ENCODE data around the gene SIK1.
"Not testable (repeated sequence)": the region's sequence is repeated elsewhere in the genome, so short reads cannot be mapped to it uniquely, and the experiment has no call there.

The SIK1 gene

DNA sequence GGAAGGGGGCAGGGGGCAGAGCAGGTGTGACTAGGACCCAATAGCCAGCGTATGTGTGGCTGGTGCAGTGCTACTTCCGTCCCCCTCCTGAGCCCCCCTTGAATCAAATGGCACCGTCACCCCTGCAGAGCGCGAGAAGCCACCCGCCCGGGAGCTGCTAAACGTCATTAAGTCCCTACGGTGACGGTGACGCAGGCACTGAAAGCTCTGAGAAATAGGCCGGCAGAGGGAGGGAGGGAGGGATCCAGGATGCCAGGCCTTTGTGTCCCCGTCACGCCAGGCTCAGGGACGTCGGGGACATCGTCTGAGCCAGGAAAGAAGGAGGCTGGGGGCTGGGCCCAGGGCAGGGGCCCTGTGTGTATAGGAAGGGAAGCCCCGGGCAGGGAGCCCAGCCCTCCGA, 43.6 kb downstream of the SIK1 start:
- not testable (repeated sequence) for DNase-seq

DNA sequence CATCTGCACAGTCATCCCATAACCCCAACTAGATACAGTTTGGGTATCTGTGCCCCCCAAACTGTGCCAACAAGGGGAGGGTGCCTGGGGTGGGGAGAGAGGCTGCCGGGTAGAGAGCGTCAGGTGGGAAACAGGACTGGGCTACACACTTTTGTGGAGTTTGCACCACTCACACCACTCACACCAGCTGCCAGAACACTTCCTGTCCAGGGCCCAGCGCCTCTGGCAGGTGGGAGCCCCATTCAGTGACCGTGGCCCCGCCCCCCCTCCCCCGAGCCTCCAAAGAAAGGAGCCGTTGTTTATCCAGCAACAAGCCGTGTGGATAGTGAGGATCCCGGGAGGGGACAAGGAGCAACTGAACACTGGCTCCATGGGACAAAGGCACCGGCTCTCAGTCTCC, 44.0 kb downstream of the SIK1 start:
- not testable (repeated sequence) for DNase-seq

DNA sequence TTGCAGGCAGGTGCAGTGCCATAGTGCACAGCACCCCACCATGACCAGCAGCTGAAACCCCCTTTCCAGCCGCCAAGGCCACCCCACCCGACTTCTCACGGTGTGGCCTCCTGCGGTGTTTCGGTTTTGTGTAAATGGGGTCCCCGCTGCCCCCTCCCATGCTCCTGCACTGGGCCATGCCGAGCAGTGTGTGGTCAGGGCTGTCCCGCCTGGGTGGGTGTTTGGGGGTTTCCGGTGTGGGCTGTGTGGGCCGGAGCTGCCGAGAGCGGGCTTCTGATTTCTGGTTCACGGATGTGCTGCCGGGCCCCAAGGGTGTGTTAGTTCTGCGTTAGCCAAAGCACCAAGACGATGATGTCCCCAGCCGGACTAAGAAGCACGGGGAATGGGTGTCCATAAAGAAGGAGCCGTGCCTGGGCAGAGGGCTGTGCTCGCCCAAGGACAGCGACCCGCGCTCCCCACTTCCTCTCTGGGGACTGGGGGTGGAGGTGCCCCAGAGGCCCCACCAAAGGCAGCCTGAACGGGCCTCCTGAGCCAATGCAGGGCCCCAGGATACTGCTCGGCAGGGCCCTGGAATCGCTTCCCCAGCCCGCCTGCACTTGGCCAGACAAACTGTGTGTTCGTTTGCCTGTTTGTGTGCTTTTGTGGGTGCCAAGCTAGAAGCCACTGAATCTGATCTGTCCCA, 45.9 kb downstream of the SIK1 start:
- DNase-seq = not testable (repeated sequence)

DNA sequence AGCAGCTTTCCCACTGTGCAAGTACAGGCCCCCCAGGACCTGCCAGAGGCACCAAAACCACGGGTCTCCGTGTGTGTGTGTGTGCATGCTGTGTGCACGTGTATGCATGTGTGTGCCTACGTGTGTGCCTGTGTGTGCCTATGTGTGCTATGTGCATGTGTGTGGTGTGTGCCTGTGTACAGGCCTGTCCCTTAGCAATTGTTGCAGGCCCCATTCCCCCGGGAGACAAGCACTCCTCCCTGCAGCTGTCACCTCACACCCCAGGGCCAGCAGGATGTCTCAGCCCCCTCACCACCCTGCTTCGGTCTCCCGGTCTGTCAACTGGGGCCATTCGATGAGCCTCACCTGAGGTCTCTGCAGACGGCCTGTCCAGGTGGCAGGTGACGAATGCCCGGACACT, 46.6 kb downstream of the SIK1 start:
- not testable (repeated sequence) for DNase-seq

DNA sequence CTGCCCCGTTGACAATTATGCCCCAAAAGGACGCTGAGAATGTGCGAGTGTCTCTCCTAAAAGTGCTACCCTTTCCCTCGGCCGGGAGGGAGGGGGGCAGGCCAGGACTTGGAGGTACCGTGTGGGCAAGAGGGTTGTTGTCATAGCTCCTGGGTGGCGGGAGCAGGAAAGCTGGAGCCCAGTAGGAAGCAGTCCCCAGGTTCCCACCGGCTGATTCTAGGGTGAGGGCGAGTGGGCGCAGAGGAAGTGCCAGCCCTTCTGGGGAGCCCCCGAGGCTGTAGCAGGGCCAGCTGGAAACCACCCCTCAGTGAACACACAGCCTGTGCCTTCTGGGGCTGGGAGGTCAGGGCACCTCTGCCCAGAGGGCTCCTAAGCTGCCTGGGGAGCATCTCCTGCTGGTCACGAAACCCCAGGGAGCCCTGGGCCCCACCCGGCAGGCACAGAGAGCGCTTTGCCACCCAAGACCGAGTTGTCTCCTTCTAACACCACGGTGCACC, 47.3 kb downstream of the SIK1 start:
- not testable (repeated sequence) for DNase-seq

DNA sequence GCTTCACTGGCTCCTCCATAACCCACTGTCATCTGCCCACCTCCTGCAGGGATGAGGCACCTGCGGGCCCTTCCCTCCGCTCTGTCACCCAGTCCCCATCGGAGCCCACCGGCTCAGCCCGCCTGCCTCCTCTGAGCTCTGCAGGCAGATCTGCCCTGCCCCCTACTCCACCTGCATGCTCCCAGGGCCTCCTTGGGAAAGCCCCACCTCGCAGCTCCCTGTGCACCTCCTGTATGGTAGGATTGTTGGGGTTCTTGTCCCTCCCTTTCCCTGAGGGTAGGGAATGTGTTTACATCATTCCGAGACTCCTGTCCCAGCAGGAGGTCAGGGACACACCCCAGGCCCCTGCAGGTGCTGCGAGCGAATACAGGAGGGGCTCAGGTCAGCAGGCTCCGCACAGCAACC, 50.5 kb downstream of the SIK1 start:
- no peak for DNase-seq

DNA sequence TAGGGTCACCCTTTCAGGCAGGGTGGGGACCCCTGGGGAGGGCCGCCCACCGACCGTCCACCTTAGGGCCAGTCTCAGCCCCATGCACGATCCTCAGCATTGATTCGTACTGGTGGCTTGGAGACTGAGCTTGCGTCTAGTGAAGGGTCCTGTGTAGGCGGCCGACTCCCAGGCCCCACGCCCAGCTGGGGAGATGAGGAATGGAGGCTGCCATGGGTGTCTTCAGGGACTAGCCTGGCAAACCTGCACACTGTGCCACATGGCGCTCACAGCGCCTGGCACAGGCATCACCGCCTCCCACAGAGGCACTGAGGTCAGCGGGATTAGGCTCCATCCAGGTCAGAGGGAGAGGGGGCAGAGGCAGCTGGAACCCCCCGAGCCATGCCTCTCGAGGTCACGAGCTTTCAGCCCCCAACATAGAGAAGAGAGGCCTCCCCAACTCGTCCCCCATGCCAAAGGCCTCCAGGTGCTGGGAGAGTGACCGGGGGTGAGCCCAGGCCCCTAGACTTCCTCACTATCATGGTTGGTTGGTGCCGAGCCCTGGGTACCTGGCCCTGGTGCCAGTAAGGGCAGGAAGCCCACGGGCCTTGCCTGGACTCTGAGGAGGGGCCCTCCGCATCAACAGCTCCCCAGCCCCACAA, 51.0 kb downstream of the SIK1 start:
- no peak for DNase-seq

DNA sequence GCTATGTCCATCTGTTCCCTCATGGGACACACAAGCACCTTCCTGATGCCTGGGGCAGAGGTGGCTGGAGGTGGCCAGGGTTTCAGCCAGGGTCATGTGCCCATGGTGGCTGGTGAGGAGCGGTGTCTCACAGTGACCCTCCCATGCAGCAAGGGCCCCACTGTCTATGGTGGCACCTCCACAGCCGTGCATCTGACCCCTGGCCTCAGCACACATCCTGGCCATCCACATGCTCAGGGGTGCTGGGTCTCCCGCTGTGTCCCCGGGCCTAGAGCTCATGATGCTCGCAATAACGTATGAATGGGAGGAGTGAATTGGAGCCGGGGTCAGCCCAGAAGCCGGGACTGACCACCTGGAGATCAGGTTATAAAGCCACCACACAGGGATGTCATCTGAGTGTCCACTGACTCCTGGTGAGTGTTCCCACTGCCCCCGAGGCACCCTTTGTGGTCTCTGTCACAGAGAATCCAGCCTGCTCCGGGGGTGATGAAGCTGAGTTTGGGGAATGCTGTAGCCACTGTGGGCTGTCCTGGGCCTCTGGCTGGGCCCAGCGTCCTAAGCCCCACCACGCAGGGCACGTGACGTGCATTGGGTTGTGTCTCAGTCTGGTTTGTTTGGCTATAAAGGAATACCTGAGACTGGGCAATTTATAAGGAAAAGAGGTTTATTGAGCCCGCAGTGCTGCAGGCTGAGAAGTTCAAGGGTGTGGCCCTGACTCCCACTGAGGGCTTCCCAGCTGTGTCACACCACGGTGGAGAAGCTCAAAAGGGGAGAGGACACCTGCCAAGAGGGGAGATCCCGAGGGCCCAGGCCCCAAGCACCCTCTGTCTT, 51.7 kb downstream of the SIK1 start:
- DNase-seq = no peak

DNA sequence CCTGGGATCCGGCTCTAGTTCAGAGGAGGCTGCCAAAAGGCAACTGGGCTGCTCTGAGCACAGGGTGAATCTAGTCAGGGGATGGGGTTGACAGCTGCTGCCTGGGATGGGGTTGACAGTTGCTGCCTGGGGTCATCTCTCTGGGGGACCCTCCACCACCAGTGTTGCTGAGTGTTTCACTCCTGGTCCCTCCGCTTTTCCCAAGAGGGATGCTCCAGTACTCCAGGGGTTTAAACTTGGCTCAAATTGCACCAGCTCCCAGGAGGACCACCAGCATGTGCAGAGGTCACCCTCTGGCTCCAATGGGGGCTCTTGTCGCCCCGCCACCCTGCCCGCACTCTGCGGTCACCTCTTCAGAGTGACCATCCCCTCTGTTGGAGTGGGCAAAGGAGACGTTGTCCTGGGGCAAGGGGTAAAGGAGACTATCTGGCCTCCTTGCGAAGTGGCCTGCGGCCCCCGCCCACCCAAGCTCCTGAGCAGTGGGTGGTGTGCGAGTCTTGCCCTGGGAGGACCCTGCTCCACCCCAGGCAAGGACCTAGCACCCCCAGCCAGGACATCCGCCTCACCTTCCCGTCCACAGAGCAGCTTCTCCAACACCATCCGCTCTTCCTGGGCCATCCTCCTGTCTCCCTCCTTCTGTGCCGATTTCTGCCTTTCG, 52.6 kb downstream of the SIK1 start:
- no peak for DNase-seq

DNA sequence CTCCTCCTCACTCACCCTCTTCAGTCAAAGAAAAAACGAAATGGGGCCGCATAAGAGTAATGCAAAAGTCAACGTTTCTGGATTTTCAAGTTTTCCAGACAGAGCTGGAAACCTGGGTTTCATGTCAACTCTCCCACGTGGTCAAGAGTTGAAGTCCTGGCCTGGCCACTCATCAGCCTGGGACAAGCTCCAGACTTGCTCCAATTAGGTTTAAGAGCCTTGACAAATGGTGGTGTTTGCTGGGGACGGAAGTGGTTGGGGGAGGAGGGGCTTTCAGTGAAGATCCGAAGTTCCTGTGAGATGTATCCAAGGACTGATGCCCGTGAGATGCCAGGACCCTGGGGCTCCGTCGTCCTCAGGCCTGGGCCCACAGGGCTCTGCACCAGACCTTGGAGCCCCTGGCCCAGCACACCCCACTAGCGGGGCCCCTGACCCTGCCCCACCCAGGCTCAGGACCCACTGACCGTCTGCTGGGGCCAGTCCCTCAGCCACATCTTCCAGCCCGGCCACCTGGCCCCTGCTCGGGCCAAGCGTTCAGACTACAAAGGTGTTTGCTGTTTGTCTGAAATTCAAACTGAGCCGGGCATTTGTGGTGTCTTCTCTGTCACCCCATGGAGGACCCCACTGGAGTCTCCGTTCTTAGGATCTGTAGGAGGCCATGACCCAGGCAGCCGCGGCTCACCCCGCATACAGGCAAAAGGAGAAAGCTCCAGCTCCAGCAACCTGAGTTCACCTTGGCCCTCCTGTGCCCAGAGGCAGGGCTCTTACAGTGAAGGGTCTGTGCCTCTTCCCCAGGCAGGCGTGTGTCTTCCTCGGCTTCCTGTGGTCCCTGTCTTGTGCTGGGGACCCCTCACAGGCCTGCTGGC, 53.3 kb downstream of the SIK1 start:
- DNase-seq = no peak

DNA sequence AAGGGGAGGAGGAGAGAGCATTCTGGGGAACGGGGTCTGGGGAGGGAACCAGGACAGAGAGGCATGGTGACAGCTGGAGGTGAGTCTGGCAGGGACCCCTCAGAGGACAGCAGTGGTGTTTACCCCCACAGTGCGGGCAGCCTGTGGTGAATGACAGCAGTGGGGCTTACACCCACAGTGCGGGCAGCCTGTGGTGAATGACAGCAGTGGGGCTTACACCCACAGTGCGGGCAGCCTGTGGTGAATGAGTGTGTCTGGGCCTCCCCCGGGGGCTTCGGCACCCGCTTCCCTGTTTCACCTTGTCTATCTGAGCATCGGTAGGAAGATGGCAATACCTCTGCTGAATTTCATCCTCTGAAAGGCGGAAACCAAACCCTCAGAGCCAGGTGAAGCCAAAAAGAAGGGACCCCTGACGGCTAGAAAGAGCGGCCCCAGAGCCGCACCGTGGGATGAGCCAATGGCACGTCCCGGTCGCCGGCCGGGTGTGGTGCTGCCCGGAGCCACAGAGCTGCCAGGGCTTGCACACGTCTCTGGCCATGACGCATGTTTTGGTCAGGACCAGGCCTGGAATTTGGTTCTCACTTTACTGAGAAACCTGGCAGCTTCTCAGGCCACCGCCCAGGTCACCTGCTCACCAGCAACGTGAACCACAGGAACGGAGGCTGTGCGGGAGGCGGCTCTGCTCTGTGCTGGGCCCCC, 54.1 kb downstream of the SIK1 start:
- DNase-seq = no peak

DNA sequence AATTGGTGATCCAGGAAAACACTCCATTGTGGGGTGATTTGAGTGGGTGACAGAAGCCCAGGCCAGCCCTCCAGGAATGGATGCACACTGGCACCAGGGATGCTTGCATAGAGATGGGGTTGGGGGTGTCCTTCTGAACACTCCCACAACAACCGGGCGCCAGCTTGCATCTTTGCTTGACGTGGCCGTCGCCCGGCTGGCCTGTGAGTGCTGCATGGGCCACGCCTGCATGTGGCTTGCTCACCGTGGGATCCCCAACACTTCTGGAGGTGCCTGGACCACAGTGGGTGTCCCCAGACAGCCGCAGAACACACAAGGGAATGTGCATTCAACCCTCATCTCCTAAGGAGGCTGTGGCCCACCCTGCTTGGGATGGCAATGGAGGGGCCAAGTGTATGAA, 55.1 kb downstream of the SIK1 start:
- no peak for DNase-seq

DNA sequence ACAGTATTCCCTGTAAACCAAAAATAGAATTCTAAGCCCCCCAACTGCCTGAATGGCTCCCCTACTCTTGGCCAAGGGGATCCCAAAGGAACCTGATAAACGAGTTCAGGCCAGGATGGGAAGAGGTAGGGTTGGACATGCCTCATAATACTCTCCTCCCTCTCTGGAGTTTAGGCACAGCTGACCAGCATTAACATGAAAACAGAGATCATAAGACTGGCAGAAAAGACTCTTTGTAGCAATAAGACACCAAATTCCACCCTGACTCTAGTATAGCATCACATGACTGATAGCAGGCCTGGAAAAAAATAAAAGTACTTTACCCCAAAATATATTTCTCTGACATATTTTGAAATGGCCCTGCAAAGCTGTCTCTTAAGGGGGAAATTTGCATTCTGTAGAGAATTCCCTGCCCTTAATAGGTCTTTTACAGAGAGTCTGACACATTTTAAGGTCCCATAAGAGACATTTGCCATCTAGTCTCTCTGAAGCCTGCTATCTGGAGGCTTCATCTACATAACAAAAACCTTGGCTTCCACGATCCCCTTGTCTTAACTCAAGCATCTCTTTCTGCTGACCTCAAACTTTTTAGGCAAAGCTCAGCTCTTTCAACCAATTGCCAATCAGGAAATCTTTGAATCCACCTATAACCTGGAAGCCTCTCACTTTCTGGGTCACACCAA, 55.9 kb downstream of the SIK1 start:
- no peak for DNase-seq

DNA sequence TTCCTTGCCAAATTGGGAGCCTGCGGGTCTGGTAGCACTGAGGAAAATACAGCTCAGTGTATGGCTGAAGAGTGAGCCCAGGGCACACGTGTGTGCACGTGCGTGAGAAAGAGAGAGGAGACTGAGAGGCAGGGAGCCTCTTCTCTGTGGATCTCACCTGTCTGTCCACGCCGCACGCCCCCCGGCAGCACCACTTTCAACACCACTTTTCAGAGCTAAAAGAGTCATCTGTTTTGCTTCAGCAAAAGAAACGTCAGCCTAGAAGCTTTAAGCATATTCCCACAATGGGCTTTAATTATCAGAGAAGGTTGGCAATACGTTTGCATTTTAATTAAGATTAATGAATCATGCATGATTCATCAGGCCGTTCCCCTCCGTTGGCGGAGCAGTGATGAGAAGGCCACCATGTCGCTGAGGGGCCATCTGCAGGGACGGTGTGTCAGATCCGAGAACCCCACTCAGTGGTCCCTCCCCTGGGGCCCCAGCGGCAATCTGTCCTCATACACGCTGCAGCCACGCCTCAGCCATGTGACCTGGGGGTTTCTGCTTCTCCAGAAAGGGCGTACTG, 56.8 kb downstream of the SIK1 start:
- DNase-seq = no peak

DNA sequence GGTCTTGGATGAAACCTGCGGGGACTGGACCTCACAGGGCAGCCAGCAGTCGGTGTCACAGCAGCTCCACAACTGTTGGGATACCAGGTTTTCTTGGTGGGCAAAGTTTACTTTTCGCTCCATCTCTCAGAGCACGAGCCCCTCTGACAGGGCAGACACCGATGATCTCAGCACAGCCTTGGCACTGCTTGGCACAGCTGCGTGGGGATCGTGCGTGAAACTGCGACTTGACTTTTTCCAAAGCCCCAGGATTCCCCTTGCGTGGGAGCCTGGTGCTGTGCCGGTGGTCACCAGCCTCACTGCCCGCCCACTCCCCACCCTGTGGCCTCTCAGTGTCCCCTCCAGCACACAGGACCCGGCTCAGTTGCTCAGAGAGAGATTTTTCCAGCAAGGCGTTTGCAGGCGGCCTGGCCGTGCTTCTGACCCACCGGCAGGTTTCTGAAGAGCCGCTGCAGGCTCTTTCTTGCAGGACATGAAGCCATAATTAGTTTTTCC, 57.3 kb downstream of the SIK1 start:
- no peak for DNase-seq

DNA sequence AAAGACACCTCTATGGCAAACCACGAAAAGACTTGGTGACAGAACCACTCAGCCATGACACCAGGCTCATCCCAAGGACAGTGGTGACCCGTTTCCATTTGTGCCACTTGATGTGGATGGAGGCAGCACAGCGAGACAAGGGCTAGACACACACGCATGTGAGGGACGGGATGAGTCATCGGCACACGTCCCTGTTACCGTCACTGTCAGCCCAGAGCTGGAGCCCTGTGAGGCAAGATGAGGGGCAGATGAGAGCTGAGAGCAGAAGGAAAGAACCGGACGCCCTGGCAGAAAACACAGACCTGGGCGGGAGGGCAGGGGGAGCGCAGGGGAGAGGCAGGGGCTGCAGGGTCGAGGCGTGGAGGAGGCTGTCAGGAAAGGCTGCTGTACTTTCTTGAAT, 57.8 kb downstream of the SIK1 start:
- DNase-seq = peak; percentile 6

DNA sequence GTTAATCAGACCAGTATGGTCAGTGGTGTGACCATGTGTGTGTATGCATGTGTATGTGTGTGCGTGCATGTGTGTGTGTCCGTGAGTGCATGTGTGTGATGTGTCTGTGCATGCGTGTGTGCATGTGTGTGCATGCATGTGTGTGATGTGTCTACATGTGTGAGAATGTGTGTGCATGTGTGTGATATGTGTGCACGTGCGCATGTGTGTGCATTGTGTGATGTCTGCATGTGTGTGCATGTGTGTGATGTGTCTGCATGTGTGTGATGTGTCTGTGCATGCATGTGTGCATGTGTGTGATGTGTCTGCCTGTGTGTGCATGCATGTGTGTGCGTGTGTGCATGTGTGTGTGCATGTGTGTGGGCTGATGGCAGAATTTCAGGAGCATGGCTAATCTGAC, 58.2 kb downstream of the SIK1 start:
- no peak for DNase-seq

DNA sequence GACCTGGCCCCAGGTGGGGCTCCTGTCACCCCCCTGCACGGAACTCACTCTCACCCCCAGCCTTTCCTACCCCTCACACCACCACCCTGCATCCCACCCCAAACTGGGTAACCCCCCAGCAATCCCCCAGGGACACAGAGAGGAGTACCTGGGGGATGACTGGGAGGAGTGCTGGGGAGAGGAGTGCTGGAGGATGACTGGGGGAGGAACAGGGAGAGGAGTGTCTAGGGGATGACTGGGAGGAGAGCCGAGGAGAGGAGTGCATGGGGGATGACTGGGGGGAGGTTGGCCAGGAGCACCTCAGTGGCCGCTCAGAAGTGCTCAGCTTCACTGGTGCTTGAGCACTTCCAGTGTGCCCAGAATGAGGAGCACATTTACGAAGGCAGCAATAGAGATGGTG, 59.1 kb downstream of the SIK1 start:
- no peak for DNase-seq

DNA sequence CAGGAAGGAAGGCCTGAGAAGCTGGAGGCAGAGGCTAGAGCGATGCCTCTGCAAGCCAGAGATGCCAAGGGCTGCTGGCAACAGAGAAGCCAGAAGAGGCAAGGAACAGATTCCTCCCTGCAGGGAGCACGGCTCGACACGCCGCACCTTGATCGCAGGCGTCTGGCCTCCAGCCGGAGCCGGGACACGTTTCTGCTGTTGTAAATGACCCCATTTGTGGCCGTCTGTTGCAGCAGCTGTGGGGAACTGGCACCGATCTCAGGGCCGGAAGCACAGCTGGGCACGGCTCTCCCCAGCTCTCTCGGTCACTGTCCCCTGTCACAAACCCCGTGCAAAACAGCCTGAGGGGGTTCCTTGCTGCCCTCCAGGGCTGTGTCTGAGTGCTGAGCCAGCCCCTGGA, 59.6 kb downstream of the SIK1 start:
- no peak for DNase-seq

DNA sequence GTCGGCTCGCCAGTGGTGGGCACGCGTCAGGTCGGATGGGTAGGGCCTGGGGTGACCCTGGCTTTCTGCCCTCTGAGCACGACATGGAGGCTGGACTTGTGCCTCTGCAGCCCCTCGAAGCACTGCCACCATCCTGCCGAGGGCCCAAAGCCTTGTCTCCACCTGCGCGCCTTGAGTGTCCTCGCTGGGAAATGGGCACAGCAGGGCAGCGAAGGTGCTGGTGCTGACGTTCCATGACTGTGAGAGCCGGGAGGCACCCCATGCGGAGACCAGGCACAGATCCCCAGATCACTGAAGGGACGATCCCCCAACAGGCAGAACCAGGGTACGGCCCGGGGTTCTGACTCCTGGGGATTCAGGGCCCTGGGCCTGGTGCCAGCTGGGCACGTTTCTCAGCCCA, 60.3 kb downstream of the SIK1 start:
- no peak for DNase-seq

Measured in SIG-M5 (cell line).